Neuronal stem cell (in vitro differentiated cells): ENCODE measurements around the gene NRG3.
"Not testable (repeated sequence)": the region's sequence is repeated elsewhere in the genome, so short reads cannot be mapped to it uniquely, and the experiment has no call there.

ENCODE experiments used
- DNase-seq: peaks from one replicate; pipeline ENCODE4 v3.0.0-alpha.2; 2013; ENCODE audit warnings: low spot score
- H2AFZ ChIP-seq: one replicate; pipeline ENCODE4 v1.6.1; 2013; ENCODE audit warnings: mild to moderate bottlenecking, low read length, inconsistent platforms
- H2AK5ac ChIP-seq: 2 replicates; pipeline ENCODE4 v1.6.1; 2013; ENCODE audit warnings: low read depth, mild to moderate bottlenecking, inconsistent platforms, low read length, moderate library complexity, mixed read lengths
- H2BK120ac ChIP-seq: 2 replicates; pipeline ENCODE4 v1.6.1; 2013; ENCODE audit warnings: low read depth, mild to moderate bottlenecking, inconsistent platforms, low read length, moderate library complexity, mixed read lengths
- H2BK12ac ChIP-seq: one replicate; pipeline ENCODE4 v1.6.1; 2013; ENCODE audit warnings: low read length, inconsistent platforms
- H2BK15ac ChIP-seq: 2 replicates; pipeline ENCODE4 v1.6.1; 2013; ENCODE audit warnings: mild to moderate bottlenecking, low read length, inconsistent platforms, mixed read lengths
- H2BK5ac ChIP-seq: one replicate; pipeline ENCODE4 v1.6.1; 2013; ENCODE audit warnings: inconsistent platforms, mild to moderate bottlenecking, low read length, moderate library complexity
- H3K14ac ChIP-seq: one replicate; pipeline ENCODE4 v1.6.1; 2013; ENCODE audit warnings: low read length, inconsistent platforms
- H3K18ac ChIP-seq: 2 replicates; pipeline ENCODE4 v1.6.1; 2013; ENCODE audit warnings: low read length, inconsistent platforms
- H3K23ac ChIP-seq: 2 replicates; pipeline ENCODE4 v1.6.1; 2013; ENCODE audit warnings: low read depth, mild to moderate bottlenecking, mixed read lengths, low read length, inconsistent platforms; ENCODE audit not compliant: poor library complexity
- H3K27ac ChIP-seq: replicated peaks from 3 replicates; pipeline ENCODE4 v1.5.1; 2013; ENCODE audit warnings: low read length, inconsistent platforms
- H3K27me3 ChIP-seq, 3 experiments: 2 replicates each; pipeline ENCODE4 v1.6.1; 2013; ENCODE audit warnings: low read length in 3 of 3, mild to moderate bottlenecking in 2 of 3, inconsistent platforms in 1 of 3, low read depth in 1 of 3, mixed read lengths in 1 of 3, moderate library complexity in 1 of 3; ENCODE audit not compliant: control insufficient read depth in 3 of 3, insufficient read depth in 3 of 3
- H3K36me3 ChIP-seq, 2 donors: replicated peaks in 1 of 2; 2 replicates each; pipeline ENCODE4 v1.6.1; 2013; ENCODE audit warnings: low read length in 2 of 2; ENCODE audit not compliant: control insufficient read depth in 2 of 2, insufficient read depth in 2 of 2
- H3K4ac ChIP-seq: 2 replicates; pipeline ENCODE4 v1.6.1; 2013; ENCODE audit warnings: inconsistent platforms, mild to moderate bottlenecking, low read length, moderate library complexity
- H3K4me1 ChIP-seq, 2 donors: 1 replicate in 1 of 2; 2 replicates in 1 of 2; pipeline ENCODE4 v1.6.1; 2013; ENCODE audit warnings: low read length in 2 of 2, low read depth in 1 of 2; ENCODE audit not compliant: control insufficient read depth in 2 of 2, insufficient read depth in 1 of 2
- H3K4me2 ChIP-seq: one replicate; pipeline ENCODE4 v1.6.1; 2013; ENCODE audit warnings: mild to moderate bottlenecking, low read length, inconsistent platforms; ENCODE audit not compliant: insufficient read depth, poor library complexity, severe bottlenecking
- H3K4me3 ChIP-seq, 2 donors: 2 replicates each; pipeline ENCODE4 v1.5.1; 2013; ENCODE audit warnings: low read length in 2 of 2, mild to moderate bottlenecking in 2 of 2, inconsistent platforms in 1 of 2, moderate library complexity in 1 of 2
- H3K79me1 ChIP-seq: one replicate; pipeline ENCODE4 v1.6.1; 2013; ENCODE audit warnings: low read depth, mild to moderate bottlenecking, inconsistent platforms, low read length, moderate library complexity
- H3K9ac ChIP-seq: one replicate; pipeline ENCODE4 v1.6.1; 2013; ENCODE audit warnings: mild to moderate bottlenecking, low read depth, low read length, inconsistent platforms; ENCODE audit not compliant: poor library complexity
- H3K9me3 ChIP-seq, 2 donors: replicated peaks in 1 of 2; 2 replicates each; pipeline versions ENCODE3 to v1.6.1; 2013; ENCODE audit warnings: low read length in 2 of 2, mild to moderate bottlenecking in 2 of 2, inconsistent platforms in 1 of 2, low read depth in 1 of 2, mixed read lengths in 1 of 2, moderate library complexity in 1 of 2; ENCODE audit not compliant: control insufficient read depth in 2 of 2, insufficient read depth in 1 of 2
- H4K8ac ChIP-seq: one replicate; pipeline ENCODE4 v1.6.1; 2013; ENCODE audit warnings: low read depth, mild to moderate bottlenecking, inconsistent platforms, low read length, moderate library complexity
- H4K91ac ChIP-seq: one replicate; pipeline ENCODE4 v1.6.1; 2013; ENCODE audit warnings: low read length, low read depth, mild to moderate bottlenecking, inconsistent platforms; ENCODE audit not compliant: poor library complexity
- WGBS, 2 donors: extraction: QIAGEN DNeasy Blood & Tissue Kit; methylation state at CpG; one replicate each; pipeline ENCODE4 v1.1.7; 2013; ENCODE audit warnings: missing lambda C conversion rate in 2 of 2, mixed read lengths in 1 of 2; ENCODE audit not compliant: insufficient read length in 2 of 2, insufficient replicate concordance in 1 of 2; ENCODE audit errors: extremely low coverage in 2 of 2; 5-methylcytosine and 5-hydroxymethylcytosine counted together

The NRG3 gene

DNA sequence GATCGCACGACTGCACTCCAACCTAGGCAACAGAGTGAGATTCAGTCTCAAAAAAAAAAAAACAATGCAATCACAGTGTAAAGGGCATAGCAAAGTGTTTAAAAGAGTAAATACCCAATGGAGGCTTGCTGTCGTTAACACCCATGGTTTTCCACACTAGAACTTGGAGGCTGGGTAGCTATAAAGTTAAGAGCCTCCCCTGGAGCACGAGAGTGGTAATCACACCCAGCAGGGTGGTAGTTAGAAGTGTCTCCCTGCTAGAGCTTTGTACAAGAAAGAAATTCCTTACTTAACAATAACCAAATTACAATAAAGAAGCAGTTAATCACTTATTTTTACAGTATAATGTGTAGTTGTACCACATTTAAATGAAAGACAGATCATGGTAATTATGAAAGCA lies 1078.9 kb downstream of the NRG3 start:
- no peak overlapping the region for H4K8ac ChIP-seq
- no peak overlapping the region for H2BK12ac ChIP-seq
- no peak overlapping the region for H2BK15ac ChIP-seq
- H2BK5ac ChIP-seq: no peak overlapping the region
- no peak overlapping the region for H3K4ac ChIP-seq
- no peak for DNase-seq
- no peak overlapping the region for H3K14ac ChIP-seq
- no peak overlapping the region for H3K9ac ChIP-seq
- no peak overlapping the region for H3K18ac ChIP-seq
- no peak overlapping the region for H2BK120ac ChIP-seq
- WGBS, 2 donors: no CpG with 5 or more reads among the region's 4 CpGs
- H2AK5ac ChIP-seq: no peak overlapping the region
- H3K27ac ChIP-seq: no peak overlapping the region
- no peak overlapping the region for H4K91ac ChIP-seq
- H3K9me3 ChIP-seq: no peaks in the 10 kb centered on the region
- H2AFZ ChIP-seq: no peak overlapping the region
- H3K4me3 ChIP-seq: no peak overlapping the region
- no peaks in the 10 kb centered on the region for H3K79me1 ChIP-seq
- peaks cover 2 to 3% of the 10 kb centered on the region in 2 donors for H3K4me1 ChIP-seq
- no peaks in the 10 kb centered on the region for H3K36me3 ChIP-seq
- no peaks in the 10 kb centered on the region for H3K27me3 ChIP-seq
- no peak overlapping the region for H3K4me2 ChIP-seq
- H3K23ac ChIP-seq: no peak overlapping the region

DNA sequence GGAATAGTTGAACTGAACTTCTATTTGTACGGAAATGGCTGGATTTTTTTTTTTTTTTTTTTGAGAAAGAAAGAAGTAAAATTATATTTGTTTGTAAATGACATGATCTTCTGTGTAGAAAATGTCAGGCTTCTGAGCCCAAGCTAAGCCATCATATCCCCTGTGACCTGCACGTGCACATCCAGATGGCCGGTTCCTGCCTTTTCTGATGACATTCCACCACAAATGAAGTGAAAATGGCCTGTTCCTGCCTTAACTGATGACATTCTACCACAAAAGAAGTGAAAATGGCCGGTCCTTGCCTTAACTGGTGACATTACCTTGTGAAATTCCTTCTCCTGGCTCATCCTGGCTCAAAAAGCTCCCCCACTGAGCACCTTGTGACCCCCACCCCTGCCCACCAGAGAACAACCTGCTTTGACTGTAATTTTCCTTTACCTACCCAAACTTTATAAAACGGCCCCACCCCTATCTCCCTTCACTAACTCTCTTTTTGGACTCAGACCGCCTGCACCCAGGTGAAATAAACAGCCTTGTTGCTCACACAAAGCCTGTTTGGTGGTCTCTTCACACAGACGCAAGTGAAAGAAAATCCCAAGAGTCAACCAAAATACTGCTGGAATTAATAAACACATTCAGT lies 1085.5 kb downstream of the NRG3 start:
- not testable (repeated sequence) for H3K4me3 ChIP-seq, H4K8ac ChIP-seq, H3K36me3 ChIP-seq

DNA sequence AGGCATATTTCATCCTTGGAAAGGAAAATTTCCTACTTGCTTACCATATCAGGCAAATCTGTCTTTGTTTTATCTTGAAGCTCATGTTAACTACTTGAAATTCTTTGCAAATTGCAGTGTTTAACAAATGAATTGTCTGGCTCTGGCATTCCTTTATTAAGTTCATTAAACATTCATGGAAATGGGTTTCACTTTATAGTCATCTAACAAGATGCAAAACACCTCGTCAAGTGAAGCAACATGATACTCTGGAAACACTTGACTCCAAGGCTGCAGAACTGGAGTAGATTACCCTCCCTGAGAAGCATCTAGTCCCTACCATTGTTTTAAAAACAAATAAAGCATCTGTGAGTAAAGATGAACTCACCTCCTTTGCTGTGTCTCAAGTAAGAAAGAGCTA lies 1086.9 kb downstream of the NRG3 start:
- H3K79me1 ChIP-seq: no peaks in the 10 kb centered on the region
- no peak overlapping the region for H3K27ac ChIP-seq
- H3K18ac ChIP-seq: no peak overlapping the region

More for the DNA sequence above, 1085.5 kb downstream of the NRG3 start:
- H3K27ac ChIP-seq, H3K9me3 ChIP-seq, H2BK5ac ChIP-seq, H3K27me3 ChIP-seq, H3K4ac ChIP-seq, H2BK120ac ChIP-seq, H3K18ac ChIP-seq, H3K9ac ChIP-seq, H3K14ac ChIP-seq, H2BK12ac ChIP-seq, H3K79me1 ChIP-seq, DNase-seq, H3K4me2 ChIP-seq, H4K91ac ChIP-seq, H2AFZ ChIP-seq, H3K23ac ChIP-seq, H2BK15ac ChIP-seq, H2AK5ac ChIP-seq: not testable (repeated sequence)
- no CpG with 5 or more reads among the region's 7 CpGs for WGBS, 2 donors
- peaks cover 13 to 25% of the 10 kb centered on the region in 2 donors for H3K4me1 ChIP-seq

DNA sequence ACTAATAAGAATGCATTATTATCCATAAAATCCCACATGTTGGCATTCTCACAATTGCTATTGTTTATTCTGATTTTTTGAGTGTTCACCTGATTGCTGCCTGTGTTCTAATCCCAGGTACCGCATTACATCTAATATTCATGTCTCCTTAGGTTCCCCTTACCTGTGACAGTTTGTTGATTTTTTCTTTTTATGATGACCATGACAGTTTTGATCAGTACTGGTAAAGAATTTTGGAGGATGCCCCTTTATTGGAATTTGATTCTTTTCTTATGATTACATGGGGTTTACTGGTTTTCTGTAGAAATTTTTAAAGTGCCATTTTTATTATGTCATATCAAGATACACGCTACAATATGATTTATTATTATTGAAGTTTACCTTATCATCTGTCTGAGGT lies 1091.1 kb downstream of the NRG3 start:
- H3K14ac ChIP-seq: no peak overlapping the region
- H3K27me3 ChIP-seq: no peaks in the 10 kb centered on the region
- no peak overlapping the region for H2BK12ac ChIP-seq
- H2BK120ac ChIP-seq: no peak overlapping the region
- no peak overlapping the region for H4K8ac ChIP-seq
- no peak overlapping the region for H4K91ac ChIP-seq
- H3K27ac ChIP-seq: no peak overlapping the region
- no peak overlapping the region for H3K18ac ChIP-seq
- no peak overlapping the region for H2BK5ac ChIP-seq
- no peaks in the 10 kb centered on the region for H3K79me1 ChIP-seq
- no peak overlapping the region for H2AK5ac ChIP-seq
- peaks cover 6 to 11% of the 10 kb centered on the region in 2 donors for H3K4me1 ChIP-seq
- H3K4ac ChIP-seq: no peak overlapping the region
- H3K9ac ChIP-seq: no peak overlapping the region
- WGBS, 2 donors: no CpG with 5 or more reads among the region's 2 CpGs
- no peak overlapping the region for H3K4me3 ChIP-seq
- no peak overlapping the region for H3K4me2 ChIP-seq
- H2BK15ac ChIP-seq: no peak overlapping the region
- no peak overlapping the region for H2AFZ ChIP-seq
- no peak for DNase-seq
- H3K23ac ChIP-seq: no peak overlapping the region
- H3K9me3 ChIP-seq: no peaks in the 10 kb centered on the region
- H3K36me3 ChIP-seq: no peaks in the 10 kb centered on the region

More for the DNA sequence above, 1086.9 kb downstream of the NRG3 start:
- no peaks in the 10 kb centered on the region for H3K9me3 ChIP-seq
- no peak overlapping the region for H3K23ac ChIP-seq
- H2BK15ac ChIP-seq: no peak overlapping the region
- H3K4ac ChIP-seq: no peak overlapping the region
- H3K27me3 ChIP-seq: no peaks in the 10 kb centered on the region
- no CpG with 5 or more reads among the region's 1 CpG for WGBS, 2 donors
- H2BK120ac ChIP-seq: no peak overlapping the region
- no peak overlapping the region for H3K14ac ChIP-seq
- DNase-seq: no peak
- no peak overlapping the region for H2AFZ ChIP-seq
- H2AK5ac ChIP-seq: no peak overlapping the region
- H2BK5ac ChIP-seq: no peak overlapping the region
- H3K4me1 ChIP-seq: peaks cover 13 to 25% of the 10 kb centered on the region in 2 donors
- H4K91ac ChIP-seq: no peak overlapping the region
- H4K8ac ChIP-seq: no peak overlapping the region
- no peak overlapping the region for H3K4me3 ChIP-seq
- H3K4me2 ChIP-seq: no peak overlapping the region
- H3K9ac ChIP-seq: no peak overlapping the region
- no peak overlapping the region for H2BK12ac ChIP-seq
- no peaks in the 10 kb centered on the region for H3K36me3 ChIP-seq
